Activated T-helper 9 cell treated with anti-CD3 and anti-CD28 coated beads, Interleukin-2, amount 50 U/mL, for 16 hours (primary cell): ENCODE results near the gene TBX19.

Experiments
- DNase-seq: peaks from one replicate; pipeline ENCODE4 v3.0.0-alpha.2; 2020; ENCODE audit warnings: low read depth

Gene TBX19

DNA sequence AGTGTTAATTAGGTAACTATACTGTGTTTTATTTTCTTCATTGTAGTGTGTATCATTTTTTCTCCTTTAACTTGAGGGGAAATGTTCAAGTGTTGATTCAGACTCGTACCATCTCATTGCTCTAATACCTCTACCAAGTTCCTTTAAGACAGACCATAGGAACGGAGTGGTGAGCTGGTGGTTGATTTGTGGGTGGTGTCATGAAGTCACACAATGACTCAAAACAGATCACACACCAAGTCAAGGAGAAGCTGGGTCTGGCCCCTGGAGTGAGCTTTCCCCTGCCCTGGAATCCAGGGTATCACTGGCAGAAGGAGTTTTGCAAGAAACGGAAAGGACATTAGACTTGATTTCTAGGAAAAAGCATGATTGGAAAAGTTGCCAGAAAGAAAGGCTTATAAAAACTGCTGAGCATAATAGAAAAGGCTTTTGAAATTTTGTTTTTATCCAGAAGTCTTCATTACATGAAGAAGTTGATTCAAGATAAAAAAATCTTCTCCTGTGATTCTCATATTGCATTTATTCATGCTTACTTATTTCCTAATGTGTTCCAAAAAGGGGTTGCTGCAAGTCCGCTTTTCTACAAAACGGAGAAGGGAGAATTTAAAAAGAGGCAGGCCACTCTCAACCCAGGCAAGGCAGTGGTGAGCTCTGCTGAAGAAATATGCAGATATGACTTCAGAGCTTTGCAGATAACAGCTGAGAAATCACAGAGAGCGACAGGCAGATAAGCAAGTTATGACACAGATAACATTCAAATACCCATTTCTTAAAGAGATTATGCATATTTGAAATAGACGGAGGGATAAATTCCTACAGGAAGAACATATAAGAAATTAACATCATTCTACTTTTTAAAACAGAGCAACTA, 79.7 kb downstream of the TBX19 start:
- DNase-seq: no peak

DNA sequence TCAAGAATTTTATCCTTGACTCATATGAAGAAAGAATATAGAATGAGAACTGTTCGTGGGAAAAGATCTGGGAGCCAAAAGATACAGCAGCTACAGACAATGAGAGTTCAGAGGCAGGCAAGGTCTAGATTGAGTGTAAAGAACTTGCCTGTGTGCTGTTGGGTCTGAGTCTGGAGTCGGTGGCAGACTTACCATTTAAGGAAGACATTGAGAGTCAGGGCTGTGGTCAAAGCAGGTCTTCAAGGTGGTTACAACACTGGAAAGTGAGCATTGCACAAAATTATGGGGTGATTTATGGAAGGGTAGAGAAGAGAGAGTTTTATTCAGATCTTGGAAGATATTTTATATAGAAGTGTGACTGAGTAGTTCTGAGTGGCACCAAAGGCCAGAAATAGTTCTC, 80.6 kb downstream of the TBX19 start:
- no peak for DNase-seq

DNA sequence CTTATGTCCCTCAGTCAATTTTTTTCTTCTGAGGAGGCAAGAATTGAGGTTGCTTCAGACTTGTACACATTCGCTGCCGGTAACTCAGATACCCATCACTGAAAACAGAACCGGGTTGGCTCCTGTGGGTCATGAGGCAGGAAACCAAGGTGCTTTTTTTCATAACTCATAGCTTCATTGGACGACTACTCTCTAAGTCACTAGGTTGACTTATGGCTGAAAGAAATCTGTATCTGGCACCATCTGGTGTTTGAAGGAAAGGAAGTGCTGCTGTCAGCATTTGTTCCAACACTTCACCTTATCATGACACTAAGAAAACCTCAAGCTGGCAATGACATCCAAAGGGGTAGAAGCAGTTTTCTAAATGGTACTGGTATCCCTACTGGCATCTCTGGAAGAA, 82.3 kb downstream of the TBX19 start:
- DNase-seq: no peak
